ENCODE measurements around the gene SLC25A39.
"Not testable (repeated sequence)": the region's sequence is repeated elsewhere in the genome, so short reads cannot be mapped to it uniquely, and the experiment has no call there.

The SLC25A39 gene, protein sequence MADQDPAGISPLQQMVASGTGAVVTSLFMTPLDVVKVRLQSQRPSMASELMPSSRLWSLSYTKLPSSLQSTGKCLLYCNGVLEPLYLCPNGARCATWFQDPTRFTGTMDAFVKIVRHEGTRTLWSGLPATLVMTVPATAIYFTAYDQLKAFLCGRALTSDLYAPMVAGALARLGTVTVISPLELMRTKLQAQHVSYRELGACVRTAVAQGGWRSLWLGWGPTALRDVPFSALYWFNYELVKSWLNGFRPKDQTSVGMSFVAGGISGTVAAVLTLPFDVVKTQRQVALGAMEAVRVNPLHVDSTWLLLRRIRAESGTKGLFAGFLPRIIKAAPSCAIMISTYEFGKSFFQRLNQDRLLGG

GRCh38 chr17:44324571-44325275 lies at the start of gene SLC25A39:
Gene SLC25A39 (minus strand): TSS chr17:44324823. CDS start chr17:44323562, 1,261 bp downstream.
- TF ChIP-seq CTCF (IDR thresholded peaks at IDR 0.05; ENCODE audit: extremely low read depth, insufficient read depth, missing control alignments) = no peak
- DNase-seq (ENCODE audit: low spot score) = peak; percentile 96
- in situ Hi-C loops (cut with MboI; ENCODE audit: low pct_unique_long_range_greater_than_20kb, low sequenced_read_pairs, unreplicated experiment) = loop anchor here (5.0 kb wide), 1 partner anchor 122 kb away; no protein-coding TSS in a partner anchor

DNA sequence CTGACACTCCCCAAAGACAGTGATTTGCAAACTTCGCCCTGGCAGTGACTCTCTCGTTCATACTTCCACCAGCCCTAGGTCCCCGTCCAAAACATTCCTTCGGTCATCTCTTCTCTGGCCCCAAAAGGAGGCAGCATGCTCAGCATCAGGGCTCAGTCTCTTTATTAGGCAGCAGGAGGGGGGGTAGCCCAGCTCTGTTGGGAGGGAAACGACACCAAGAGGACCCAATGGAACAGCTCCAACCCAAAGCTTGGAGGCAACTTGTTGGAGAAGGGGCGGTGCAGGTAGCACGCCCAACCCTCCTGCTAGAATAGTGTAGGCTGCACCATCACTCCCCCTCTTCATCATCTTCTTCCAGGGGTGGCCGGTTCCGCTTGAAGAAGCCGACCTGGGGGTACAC lies 47.4 kb upstream of the SLC25A39 start:
- no peak for TF ChIP-seq CTCF (IDR thresholded peaks at IDR 0.05; ENCODE audit: extremely low read depth, insufficient read depth, missing control alignments)
- DNase-seq (ENCODE audit: low spot score) = no peak
- in situ Hi-C loops (cut with MboI; ENCODE audit: low pct_unique_long_range_greater_than_20kb, low sequenced_read_pairs, unreplicated experiment) = no loop called here

DNA sequence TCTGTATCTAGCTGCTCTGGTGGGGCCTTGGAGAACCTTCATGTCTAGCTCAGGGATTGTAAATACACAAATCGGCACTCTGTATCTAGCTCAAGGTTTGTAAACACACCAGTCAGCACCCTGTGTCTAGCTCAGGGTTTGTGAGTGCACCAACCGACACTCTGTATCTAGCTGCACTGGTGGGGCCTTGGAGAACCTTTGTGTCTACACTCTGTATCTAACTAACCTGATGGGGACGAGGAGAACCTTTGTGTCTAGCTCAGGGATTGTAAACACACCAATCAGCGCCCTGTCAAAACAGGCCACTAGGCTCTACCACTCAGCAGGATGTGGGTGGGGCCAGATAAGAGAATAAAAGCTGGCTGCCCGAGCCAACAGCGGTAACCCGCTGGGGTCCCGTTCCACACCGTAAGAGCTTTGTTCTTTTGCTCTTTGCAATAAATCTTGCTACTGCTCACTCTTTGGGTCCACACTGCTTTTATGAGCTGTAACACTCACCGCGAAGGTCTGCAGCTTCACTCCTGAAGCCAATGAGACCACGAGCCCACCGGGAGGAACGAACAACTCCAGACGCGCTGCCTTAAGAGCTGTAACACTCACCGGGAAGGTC lies 44.9 kb upstream of the SLC25A39 start:
- DNase-seq (ENCODE audit: low spot score); in situ Hi-C loops (cut with MboI; ENCODE audit: low pct_unique_long_range_greater_than_20kb, low sequenced_read_pairs, unreplicated experiment): not testable (repeated sequence)

GRCh38 chr17:44368391-44369243 lies 44.0 kb upstream of the SLC25A39 start:
- in situ Hi-C loops (cut with MboI; ENCODE audit: low pct_unique_long_range_greater_than_20kb, low sequenced_read_pairs, unreplicated experiment); DNase-seq (ENCODE audit: low spot score): not testable (repeated sequence)

- in situ Hi-C loops (cut with MboI; ENCODE audit: low pct_unique_long_range_greater_than_20kb, low sequenced_read_pairs, unreplicated experiment) = no loop called here
- DNase-seq (ENCODE audit: low spot score) = no peak
- TF ChIP-seq CTCF (IDR thresholded peaks at IDR 0.05; ENCODE audit: extremely low read depth, insufficient read depth, missing control alignments) = no peak
These were observed 42.8 kb upstream of the SLC25A39 start for GRCh38 chr17:44367231-44367979.

GRCh38 chr17:44365051-44365450 lies 40.4 kb upstream of the SLC25A39 start:
- DNase-seq (ENCODE audit: low spot score); in situ Hi-C loops (cut with MboI; ENCODE audit: low pct_unique_long_range_greater_than_20kb, low sequenced_read_pairs, unreplicated experiment): not testable (repeated sequence)

DNA sequence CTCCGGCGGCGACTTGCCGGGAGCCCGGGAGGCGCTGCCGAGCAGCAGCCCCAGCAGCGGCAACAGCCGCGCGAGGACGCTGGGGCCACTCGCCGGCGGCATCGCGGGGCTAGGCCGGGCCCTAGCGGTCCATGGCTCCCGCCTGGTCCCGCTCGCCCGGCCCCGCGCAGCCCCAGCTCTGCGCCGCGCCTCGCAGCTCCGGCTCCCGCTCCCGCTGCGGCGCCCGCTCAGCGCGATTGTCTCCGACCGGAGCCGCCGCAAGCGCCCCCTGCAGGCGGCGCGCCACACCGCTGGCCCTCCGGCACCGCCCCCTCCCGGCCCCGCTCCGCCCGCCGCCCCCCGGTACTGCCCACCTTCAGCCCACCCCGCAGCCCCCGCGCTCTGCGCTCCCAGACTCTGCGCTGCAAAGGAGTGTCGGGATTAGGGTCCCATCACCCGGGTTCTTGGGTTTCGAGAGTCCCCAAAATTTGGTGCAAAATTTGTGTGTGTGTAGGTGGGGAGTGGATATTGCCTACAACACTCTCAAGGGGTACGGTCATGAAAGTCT lies 39.1 kb upstream of the SLC25A39 start, which contains the start of gene FAM171A2:
TSS of gene FAM171A2 (minus strand) at position 241 of the 547 bp plus-strand sequence. CDS start at position 102, 139 bp downstream.
- DNase-seq (ENCODE audit: low spot score) = peak; percentile 95
- in situ Hi-C loops (cut with MboI; ENCODE audit: low pct_unique_long_range_greater_than_20kb, low sequenced_read_pairs, unreplicated experiment) = no loop called here
- peak; percentile 87 for TF ChIP-seq CTCF (IDR thresholded peaks at IDR 0.05; ENCODE audit: extremely low read depth, insufficient read depth, missing control alignments)
